NCI-H1436 (cell line): ENCODE results near the gene MOGAT3.

Source experiments
- DNase-seq: peaks from one replicate; lab custom pipeline; 2025; lab: John Stamatoyannopoulos, UW

Gene MOGAT3

GRCh38 chr7:101160910-101161309 lies 39.9 kb downstream of the MOGAT3 start:
- DNase-seq = no peak

- DNase-seq = no peak
Observed at GRCh38 chr7:101159696-101160674, 40.9 kb downstream of the MOGAT3 start.

- no peak for DNase-seq
Observed at GRCh38 chr7:101156866-101157589, 43.8 kb downstream of the MOGAT3 start.

- no peak for DNase-seq
Observed at GRCh38 chr7:101156277-101156676, 44.6 kb downstream of the MOGAT3 start.

- DNase-seq = no peak
Observed at GRCh38 chr7:101155303-101155702, 45.5 kb downstream of the MOGAT3 start.

- no peak for DNase-seq
Observed at GRCh38 chr7:101154693-101155102, 46.1 kb downstream of the MOGAT3 start.

- DNase-seq = peak; percentile 96
Observed at GRCh38 chr7:101153969-101154692, 46.7 kb downstream of the MOGAT3 start, which contains the start of gene AP1S1. Gene AP1S1 (plus strand): TSS chr7:101154476. CDS start chr7:101154515, 39 bp downstream.

GRCh38 chr7:101151908-101152651 lies 48.8 kb downstream of the MOGAT3 start:
- no peak for DNase-seq
